Measurements from ENCODE around the gene MGLL. TPM values are rescaled to one million over a fixed set of nuclear protein-coding genes. Genes with fewer than 3 reads are reported as not detected.
"Not testable (repeated sequence)": the region's sequence is repeated elsewhere in the genome, so short reads cannot be mapped to it uniquely, and the experiment has no call there.

The MGLL gene
- total RNA-seq, 1 donor from 2014 or later = 40.9 TPM

DNA sequence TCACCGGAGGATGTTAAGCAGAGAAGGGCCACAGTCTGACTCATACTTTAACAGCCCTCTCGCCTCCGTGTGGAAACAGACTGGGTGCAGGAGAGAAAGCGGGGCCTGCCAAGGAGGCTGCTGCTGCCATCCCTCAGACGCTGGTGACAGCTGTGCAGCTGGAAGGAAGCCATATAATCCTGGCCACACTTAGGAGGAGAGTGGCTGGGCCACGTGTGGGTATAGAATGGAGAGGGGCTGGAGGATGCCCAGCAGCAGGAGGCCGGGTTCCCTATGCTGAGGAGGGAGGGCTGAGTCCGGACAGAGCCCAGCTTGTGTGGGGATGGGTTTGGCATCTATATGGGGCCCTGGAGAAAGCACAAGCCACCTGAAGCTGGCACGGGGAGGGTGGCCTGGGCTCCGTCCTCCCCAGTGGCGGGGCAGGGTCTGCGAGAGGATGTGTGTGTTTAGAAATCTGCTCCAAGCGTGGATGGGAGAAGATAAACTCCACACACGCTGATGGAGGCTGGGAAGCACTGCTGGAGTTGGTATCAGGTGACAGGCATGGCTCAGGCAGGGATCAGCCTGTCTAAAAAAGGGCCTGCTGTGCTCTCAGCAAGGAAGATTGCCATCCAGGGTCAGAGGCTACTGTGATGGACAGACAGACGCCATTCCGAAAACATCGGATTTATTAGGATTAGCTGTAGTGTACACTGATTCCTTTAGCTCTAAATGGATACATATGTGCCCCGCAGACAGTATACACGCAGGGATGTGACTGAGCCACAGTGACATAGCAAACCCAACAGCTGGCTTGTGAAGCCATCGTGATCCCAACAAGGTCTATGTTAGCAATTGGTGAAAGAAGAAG is 133.7 kb downstream of the MGLL start:
- peak; percentile 62 for DNase-seq

DNA sequence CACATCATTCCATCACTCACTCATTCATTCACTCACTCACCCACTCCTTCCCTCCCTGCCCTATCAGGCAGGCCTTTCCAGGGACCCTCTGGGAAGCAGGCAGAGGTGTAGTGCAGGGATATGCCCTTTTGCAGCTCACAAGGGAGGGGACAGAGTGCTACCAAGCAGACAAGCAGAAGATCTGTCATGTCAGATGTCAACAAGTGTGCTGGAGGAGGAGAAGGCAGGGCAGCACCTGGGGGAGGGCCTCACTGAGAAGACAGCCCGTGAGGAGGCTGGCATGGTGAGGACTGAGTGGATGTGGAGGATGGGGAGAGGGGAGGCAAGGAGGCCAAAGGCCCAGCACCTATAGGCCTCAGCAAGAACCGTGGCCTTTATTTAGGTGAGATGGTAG is 134.3 kb downstream of the MGLL start:
- no peak for DNase-seq

DNA sequence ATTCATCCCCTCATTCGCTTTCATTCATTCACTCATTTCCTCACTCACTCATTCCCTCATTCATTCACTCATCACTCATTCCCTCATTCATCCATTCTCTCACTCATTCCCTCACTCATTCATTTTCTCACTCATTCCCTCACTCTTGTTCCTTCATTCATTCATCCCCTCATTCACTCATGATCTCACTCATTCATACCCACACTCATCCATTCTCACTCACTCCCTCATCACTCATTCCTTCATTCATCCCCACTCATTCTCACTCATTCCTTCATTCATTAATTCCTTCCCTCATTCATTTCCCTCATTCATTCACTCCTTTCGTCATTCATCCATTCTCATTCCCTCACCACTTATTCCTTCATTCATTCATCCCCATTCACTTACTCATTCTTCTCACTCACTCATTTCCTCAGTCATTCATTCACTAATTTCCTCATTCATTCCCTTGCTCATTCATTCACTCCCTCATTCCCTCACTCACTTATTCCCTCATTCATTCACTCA is 135.0 kb downstream of the MGLL start:
- DNase-seq = no peak

DNA sequence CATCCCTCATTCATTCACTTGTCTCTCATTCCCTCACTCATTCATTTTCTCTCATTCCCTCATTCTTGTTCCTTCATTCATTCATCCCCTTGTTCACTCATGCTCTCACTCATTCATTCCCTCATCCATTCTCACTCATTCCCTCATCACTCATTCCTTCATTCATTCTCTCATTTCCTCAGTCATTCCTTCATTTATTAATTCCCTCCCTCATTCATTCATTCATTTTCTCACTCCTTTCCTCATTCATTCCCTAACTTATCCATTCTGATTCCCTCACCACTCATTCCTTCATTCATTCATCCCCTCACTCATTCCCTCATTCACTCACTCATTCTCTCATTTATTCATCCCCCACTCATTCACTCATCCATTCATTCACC is 135.8 kb downstream of the MGLL start:
- no peak for DNase-seq

DNA sequence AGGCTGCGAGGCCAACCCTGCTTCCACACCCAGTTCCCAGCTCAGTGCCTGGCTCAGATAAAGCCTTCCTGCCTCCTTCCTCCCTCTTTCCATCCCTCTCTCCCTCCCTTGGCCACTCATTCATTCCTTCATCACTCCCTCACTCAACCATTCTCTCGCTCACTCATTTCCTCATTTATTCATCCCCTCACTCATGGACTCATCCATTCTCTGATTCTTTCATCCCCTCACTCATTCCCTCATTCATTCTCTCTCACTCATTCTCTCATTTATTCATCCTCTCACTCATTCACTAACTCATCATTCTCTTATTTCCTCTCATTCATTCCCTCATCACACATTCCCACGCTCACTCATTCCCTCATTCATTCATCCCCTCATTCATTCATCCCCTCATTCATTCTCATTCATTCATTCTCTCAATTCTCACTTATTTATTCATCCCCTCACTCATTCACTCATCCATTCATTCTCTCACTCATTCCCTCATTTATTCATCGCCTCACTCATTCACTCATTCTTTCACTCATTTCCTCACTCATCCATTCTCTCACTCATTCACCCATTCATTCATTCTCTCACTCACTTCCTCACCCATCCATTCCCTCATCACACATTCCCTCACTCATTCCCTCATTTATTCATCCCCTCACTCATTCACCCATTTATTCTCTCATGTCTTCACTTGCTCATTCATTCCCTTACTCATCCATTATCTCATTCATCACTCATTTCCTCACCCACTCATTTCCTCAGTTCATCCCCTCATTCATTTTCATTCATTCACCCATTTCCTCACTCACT is 136.4 kb downstream of the MGLL start:
- DNase-seq = no peak

DNA sequence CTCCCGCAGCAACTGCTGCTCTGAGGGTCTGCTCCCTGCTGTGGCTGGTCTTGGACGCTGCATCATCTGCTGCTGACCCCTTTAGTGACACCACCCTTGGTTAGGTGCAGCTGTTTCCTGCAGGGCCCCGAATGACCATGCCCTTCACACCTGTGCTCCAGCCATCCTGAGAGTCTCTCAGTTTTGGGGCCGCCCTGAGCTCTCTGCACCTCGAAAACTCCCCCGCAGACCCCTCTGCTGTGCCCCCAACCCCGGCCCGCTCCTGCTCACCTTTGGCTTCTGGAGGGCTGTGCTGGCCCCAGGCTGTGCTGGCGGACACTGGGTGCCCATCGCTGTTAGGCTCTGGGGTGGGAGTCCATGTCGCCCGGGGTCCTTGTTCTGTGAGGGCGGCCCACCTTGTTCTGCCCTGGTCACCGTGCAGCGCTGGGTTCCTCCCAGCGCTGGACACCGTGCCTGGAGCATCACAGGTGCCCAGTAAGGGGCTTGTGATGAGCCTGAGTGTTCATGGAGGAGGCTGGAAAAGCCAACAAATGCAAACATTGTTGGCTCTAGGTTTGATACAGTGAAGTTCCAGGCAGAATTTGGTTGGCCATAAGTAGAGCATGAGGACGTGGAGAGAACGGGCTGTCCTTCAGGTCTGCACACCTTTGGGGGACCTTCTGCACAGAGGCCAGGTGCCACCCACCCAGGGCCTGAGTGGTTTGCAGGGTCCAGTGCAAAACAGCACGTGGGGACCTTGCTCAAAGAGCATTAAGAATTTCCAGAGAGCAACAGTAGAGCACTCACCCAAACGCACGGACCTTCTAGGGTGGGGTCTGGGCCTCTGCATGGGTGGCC is 137.2 kb downstream of the MGLL start:
- DNase-seq = no peak

DNA sequence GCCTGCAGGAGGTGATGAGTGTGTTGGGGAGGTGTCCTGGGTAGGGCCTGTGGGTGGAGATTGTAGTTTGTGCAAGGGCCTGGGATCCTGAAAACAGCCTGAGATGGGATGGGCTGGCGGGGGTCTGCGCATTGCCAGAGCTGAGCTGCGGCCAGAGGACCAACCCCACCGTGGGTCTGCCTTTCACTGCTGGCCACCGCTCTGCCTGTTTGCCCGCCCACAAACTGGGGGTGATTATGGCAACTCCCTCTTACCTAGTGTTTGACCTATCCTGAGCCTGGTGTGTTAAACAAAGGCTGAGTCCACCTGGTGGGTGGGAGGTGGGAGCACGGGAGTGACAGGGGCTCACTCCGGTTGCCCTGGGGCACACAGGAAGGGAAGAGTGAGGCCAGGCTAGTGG is 139.8 kb downstream of the MGLL start:
- no peak for DNase-seq

DNA sequence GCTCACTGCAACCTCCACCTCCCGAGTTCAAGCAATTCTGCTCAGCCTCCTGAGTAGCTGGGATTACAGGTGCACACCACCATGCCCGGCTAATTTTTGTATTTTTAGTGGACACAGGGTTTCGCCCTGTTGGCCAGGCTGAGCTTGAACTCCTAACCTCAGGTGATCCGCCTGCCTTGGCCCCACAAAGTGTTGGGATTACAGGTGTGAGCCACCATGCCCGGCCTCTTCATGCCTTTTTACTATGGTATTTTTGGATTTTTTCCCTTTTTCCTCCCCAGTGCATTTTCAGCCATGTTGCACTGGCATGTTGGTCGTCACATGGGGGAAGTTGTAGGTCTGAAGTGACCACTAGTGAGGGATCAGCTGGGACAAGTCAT is 140.2 kb downstream of the MGLL start:
- DNase-seq = not testable (repeated sequence)

DNA sequence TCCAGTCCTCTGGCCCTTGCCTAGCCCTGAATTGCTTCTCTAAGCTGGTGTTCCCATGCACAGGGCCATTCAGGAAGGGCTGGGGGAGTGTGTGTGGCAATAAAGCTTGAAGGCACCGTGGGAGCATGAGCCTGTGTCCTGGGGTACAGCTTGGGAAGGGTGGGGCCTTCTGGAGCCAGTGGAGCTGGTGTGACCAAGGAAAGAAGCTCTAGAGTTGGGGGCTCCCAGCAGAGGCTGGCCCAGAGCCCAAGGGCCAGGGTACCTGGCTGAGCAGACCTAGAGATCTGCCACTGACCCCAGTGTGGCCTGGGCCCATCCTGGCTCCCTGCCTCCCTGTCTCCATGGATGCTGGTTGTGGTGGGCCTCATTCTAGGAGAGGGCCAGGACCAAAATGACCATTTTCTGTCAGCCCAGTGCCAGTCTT is 141.5 kb downstream of the MGLL start:
- DNase-seq = no peak

DNA sequence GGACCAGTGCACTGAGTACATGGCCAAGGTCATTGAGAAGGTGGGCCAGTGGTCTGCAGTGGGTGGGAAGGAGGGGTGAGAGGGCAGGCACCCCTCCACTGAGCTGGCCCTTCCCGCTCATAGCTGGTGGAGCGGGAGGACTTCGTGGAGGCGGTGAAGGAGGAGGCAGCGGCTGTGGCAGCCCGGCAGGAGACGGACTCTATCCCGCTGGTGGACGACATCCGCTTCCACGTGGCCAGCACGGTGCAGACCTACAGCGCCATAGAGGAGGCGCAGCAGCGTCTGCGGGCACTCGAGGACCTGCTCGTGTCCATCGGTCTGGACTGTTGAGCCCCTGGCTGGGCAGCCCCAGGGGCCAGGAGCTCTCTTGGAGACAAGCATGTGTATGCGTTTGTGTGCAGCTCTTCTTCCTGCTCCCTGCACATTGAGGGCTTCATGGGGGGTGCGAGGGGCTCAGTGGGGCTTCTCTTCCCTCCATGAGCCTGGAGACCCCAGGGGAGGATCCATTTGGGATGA is 142.1 kb downstream of the MGLL start:
- DNase-seq = no peak

DNA sequence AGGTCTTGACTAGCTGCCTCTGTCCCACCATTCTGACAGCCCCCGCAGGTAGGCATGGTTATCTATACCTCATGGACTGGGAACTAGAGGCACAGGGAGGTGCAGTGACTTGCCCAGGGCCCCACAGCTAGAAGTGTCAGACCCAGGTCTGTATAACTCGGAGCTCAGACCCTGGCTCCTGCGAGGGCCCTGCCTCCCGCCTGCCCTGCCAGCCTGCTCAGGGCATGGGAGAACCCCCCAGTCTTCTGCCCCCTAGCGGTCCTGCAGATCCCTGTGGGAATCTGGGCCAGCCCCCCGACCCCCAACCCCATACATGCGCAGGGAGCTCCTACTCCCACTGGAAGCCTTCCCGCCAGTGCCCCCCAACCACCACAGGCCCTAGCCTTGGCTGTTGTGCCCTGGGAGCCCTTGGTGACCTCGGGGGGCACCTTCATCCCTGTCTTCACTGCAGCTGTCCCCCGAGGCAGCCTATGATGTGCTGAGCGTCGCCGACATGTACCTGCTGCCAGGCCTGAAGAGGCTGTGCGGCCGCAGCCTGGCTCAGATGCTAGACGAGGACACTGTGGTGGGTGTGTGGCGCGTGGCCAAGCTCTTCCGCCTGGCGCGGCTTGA is 142.7 kb downstream of the MGLL start:
- DNase-seq = no peak

DNA sequence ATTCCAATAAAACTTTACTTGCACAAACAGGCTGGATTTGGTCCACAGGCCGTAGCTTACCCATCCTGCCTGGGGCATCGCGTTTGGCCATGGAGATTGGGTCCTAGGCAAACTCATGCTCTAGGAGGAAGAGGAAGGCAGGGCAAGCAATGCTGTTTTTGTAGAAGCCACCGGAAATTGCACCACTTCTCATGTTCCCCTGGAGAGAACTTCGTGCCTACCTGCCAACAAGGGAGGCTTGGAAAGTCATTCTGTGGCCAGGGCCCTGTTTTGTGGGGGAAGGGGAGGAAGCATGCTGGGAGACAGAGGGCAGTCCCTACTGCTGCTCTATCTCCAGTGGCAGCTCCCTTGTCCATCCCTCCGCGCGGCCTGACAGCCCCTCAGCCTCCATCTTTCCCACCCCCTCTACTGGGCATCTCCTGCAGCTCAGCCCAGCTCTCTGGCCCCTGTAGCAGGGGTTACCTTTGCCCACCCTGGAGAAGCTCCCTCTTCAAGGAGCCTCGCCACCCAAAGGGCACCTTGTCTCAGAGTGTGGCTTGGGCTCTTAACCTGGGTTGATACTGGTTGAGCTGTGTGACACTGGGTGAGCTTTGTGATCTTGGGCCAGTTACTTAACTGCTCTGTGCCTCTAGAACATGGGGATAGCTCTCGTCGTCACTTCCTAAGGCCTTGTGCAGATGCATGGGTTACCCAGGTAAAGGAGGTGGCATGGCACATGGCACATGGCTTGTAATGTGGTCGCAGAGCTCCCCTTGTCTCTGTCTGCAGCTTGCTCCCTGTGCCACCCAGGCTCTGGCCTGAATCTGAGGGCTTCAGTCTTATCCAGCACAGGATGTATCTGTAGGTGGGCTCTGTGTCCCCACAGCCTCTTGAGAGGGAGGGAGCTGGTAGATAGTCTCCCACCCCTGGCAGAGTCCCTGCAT is 143.4 kb downstream of the MGLL start:
- no peak for DNase-seq

DNA sequence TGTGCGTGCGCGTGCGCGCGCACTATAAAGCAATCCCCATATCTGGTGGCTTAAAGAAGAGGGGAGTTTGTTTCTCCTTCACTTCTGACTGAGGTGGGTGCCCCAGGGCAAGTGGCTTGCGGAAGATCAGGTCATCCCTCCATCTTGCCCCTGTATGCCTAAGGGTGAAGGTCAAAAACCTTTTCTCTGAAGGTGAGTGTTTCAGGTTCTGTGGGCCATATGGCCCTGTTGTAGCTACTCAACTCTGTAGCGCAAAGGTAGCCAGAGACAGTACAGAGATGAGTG is 144.1 kb downstream of the MGLL start:
- DNase-seq = no peak

DNA sequence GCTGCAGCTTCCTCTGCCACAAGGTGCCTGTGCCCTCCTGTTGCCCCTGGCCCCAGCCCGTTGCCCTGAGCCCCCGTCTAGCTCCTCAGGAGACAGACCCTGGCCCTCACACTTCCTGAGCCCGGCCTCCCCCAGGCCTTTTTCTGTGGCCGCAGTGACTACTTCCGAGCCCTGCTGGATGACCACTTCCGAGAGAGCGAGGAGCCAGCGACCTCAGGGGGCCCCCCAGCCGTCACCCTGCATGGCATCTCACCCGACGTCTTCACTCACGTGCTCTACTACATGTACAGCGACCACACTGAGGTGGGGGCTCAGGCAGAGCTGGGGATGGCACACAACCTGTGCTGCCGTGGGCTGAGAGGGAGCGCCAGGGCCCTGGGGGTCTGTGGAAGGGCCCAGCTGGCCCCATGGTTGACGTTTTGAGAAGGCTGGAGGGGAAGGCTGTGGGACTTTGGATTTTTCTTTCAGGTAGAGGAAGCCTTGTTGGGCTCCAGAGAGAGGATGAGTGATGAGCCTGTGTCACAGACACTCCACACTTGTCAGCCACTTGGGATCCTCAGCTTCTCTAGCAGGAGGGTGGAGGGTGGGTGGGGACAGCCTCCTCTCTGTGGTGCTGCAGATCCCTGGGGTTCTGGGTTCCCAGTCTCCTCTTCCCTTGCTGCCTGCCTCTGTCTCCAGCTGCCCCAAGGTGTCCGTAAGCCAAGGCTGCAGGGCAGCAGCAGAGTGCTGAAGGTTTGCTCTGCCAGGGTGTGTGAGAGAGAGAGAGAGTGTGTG is 144.6 kb downstream of the MGLL start:
- DNase-seq = no peak

DNA sequence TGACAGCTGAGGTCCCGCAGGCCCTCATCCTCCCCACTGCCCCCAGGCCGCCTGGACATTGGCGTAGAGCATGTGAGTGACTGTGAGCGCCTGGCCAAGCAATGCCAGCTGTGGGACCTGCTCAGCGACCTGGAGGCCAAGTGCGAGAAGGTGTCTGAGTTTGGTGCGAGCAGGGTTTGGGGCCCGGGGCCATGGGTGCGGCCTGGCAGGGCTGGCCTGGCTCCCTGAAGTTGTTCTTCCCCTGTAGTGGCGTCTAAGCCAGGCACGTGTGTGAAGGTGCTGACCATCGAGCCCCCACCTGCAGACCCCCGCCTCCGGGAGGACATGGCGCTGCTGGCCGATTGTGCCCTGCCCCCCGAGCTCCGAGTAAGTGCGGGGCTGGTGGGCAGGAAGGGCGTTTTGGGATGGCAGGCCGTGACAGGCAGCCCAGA is 145.4 kb downstream of the MGLL start:
- DNase-seq = no peak

DNA sequence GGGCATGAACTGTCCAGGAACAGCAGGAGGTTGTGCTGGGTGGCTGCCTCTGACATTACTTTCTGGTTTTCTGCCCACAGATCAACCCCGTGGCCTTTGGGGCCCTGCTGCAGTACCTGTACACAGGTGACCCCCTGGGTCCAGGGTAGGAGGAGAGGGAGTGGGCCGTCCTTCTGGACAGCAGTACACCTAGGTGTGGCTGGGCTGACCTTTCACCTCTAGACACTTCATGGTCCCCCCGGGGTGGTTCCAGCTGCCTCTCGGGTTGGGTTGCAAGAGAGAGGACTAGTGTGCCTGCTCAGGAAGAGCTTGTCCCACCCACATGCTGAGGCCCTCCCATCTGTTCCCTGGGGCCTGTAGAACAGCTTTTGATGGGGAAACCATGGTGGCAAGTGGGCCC is 145.9 kb downstream of the MGLL start:
- no peak for DNase-seq

DNA sequence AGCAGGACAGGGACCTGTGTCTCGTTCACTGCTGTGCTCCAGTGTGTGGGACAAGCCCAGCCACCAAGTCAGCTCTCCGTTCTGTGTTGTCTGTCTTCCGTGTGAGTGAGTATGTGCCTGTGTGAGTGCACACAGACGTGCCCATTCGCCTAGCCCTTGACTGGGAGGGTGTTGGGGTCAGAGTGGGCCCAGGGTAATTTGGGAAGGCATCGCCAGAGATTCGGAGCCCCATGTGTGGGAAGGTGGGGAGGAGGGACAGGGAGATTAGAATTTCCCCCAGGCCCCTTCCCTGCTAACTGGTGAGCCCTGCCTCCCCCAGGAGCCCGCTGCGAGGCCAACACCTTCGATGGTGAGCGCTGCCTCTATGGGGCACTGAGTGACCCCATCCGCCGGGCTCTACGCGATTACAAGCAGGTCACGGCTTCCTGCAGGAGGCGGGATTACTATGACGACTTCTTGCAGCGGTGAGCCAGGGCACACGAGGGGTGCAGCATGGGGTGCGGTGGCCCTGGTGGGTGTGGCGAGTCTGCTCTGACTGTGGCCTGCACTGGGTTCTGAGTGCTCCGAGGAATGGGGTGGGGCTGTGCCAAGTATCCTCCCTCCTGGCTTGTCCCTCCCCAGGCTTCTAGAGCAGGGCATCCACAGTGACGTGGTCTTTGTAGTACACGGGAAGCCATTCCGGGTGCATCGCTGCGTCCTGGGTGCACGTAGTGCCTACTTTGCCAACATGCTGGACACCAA is 146.5 kb downstream of the MGLL start:
- no peak for DNase-seq

DNA sequence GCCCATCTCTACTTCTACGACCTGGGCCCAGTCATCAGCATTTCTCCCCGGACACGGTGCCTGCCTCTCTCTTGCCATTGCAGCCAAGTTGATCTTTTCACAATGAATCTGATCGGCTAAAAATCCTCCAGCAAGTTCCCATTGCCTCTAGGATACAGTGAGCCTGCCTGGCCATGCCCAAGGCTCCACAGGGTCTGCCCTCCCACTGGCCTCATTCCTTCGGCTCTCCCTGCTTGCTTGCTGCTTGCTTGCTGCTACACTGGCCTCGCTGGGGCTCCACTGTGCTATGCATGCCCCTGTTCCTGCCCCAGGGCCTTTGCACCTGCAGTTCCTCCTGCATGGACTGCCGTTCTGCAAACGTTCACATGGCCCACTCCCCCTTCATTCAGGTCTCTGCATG is 147.5 kb downstream of the MGLL start:
- no peak for DNase-seq

DNA sequence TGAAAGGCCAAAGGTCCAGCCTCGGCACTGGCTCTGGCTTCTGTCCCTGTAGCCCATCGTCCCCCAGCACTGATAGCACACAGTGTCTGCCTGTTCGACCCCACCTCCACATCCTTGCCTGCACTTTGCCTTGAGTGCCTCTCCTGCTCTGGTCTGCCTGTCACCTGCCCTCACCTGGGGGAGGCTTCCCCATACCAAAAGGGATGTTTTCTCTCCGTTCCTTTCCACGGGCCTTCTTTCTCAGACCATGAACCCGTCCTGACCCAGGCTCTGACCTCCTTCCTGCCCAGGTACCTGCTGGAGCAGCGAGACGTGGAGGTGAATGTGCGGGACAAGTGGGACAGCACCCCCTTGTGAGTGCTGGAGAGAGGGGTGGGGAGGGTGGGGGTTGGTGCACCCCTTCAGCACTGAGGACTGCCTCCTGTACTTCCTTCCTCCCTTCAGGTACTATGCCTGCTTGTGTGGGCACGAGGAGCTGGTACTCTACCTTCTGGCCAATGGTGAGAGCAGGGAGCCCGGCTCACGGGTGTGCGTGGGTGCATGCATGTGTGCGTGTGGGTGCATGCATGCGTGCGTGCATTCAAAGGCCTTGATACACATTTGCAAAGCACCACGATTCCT is 148.1 kb downstream of the MGLL start:
- DNase-seq = peak; percentile 41

All from occipital lobe (tissue), 2 donors.